ENCODE measurements around the gene XRRA1. TPM values are rescaled to one million over a fixed set of nuclear protein-coding genes. Genes with fewer than 3 reads are reported as not detected.

The XRRA1 gene
- total and polyA plus RNA-seq, 2 of the 13 experiments (the other 11 are each of a cell fraction or from before 2014, with no cell fraction given) = 7.6 to 10.5 TPM

GRCh38 chr11:74948898-74949752, at the start of gene XRRA1, which contains the start of gene SPCS2 (continued):
- TF ChIP-seq PITX1 (CRISPR knock-in tag; IDR thresholded peaks at IDR 0.05) (peak; percentile 66), THRA (CRISPR knock-in tag; IDR thresholded peaks at IDR 0.05; ENCODE audit: borderline replicate concordance) (peak; percentile 74; the same call in 1 of the 2 replicates), FOXJ3 (CRISPR knock-in tag; IDR thresholded peaks at IDR 0.05; ENCODE audit: borderline replicate concordance) (peak; percentile 15; the same call in 1 of the 2 replicates), ZNF24 (IDR thresholded peaks at IDR 0.05) (0 out of 2 replicates have a peak, but pooled peaks have one; percentile 25), HMGXB3 (CRISPR knock-in tag; IDR thresholded peaks at IDR 0.05; ENCODE audit: borderline replicate concordance) (peak; percentile 83; the same call in 1 of the 2 replicates), IKZF1 (IDR thresholded peaks at IDR 0.05) (no peak), ATAD3A (CRISPR knock-in tag; IDR thresholded peaks at IDR 0.05) (no peak), ZNF503 (CRISPR knock-in tag; IDR thresholded peaks at IDR 0.05) (peak; percentile 14; the same call in 1 of the 2 replicates), HIVEP1 (CRISPR knock-in tag; IDR thresholded peaks at IDR 0.05) (peak; percentile 81), ZBTB8A (CRISPR knock-in tag; IDR thresholded peaks at IDR 0.05; ENCODE audit: borderline replicate concordance, low read depth) (no peak; the same call in 1 of the 2 replicates), ATRX (CRISPR knock-in tag; IDR thresholded peaks at IDR 0.05; ENCODE audit: borderline replicate concordance) (no peak), EP300 (IDR thresholded peaks at IDR 0.05; ENCODE audit: low read depth in 2 of 2, low read length in 2 of 2) (0 out of 4 replicates have a peak, but pooled peaks of 1 of the 2 experiments have one; percentile 21), EP300 (CRISPR knock-in tag; IDR thresholded peaks at IDR 0.05; ENCODE audit: borderline replicate concordance) (no peak), ZSCAN21 (CRISPR knock-in tag; IDR thresholded peaks at IDR 0.05; ENCODE audit: borderline replicate concordance) (peak; percentile 87), TFDP1 (CRISPR knock-in tag; IDR thresholded peaks at IDR 0.05; ENCODE audit: borderline replicate concordance) (peak; percentile 93), ISL2 (CRISPR knock-in tag; IDR thresholded peaks at IDR 0.05) (peak; percentile 51; the same call in 1 of the 2 replicates), MTA3 (CRISPR knock-in tag; IDR thresholded peaks at IDR 0.05) (no peak), ZNF143 (CRISPR knock-in tag; IDR thresholded peaks at IDR 0.05) (peak; percentile 98), MIER3 (CRISPR knock-in tag; IDR thresholded peaks at IDR 0.05; ENCODE audit: borderline replicate concordance) (peak; percentile 90), ARHGAP35 (CRISPR knock-in tag; IDR thresholded peaks at IDR 0.05; ENCODE audit: borderline replicate concordance) (no peak; the same call in 1 of the 2 replicates)
